GM12878 (cell line): Measurements from ENCODE around the gene FOSL1. TPM values are rescaled to one million over a fixed set of nuclear protein-coding genes. Genes with fewer than 3 reads are reported as not detected.

Source experiments
- ATAC-seq: fragments of 200-7000 bp; cut with Tn5 transposase; 3 replicates; pipeline ENCODE4 v1.9.1; 2020; ENCODE audit warnings: mild to moderate bottlenecking, moderate library complexity
- BruUV-seq: library from RNA; stranded (reverse); fragments of 400-500 nt; replicated peaks from 2 replicates; lab custom pipeline; 2021; lab: Mats Ljungman, UMichigan
- CTCF ChIA-PET: fragments of 300-600 bp; sonication (Branson Sonifier 250); formaldehyde crosslinking; extraction: SDS; loops from one replicate; lab custom pipeline; 2021; ENCODE audit warnings: inconsistent platforms; lab: Yijun Ruan, JAX
- POLR2A ChIA-PET: fragments of 350-600 bp; formaldehyde crosslinking; extraction: SDS; loops from one replicate; lab custom pipeline; 2021; ENCODE audit warnings: inconsistent platforms; lab: Charles Lee
- RAD21 ChIA-PET: fragments of 300-600 bp; sonication (Branson Sonifier 250); formaldehyde crosslinking; loops from one replicate; lab custom pipeline; 2023; ENCODE audit warnings: antibody characterized with exemption; ENCODE audit not compliant: unreplicated experiment; lab: Charles Lee
- SMC1A ChIA-PET: fragments of 300-600 bp; sonication (Branson Sonifier 250); formaldehyde crosslinking; loops from one replicate; lab custom pipeline; 2023; ENCODE audit not compliant: unreplicated experiment, uncharacterized antibody; lab: Charles Lee
- DNase-seq: peaks from one replicate; pipeline ENCODE4 v3.0.0-alpha.2; 2011; ENCODE audit warnings: low read depth, low spot score
- FAIRE-seq: peaks from 3 replicates; lab custom pipeline; 2011; peaks lifted over from hg19 to GRCh38; lab: Jason Lieb, UNC
- H2AFZ ChIP-seq: 2 replicates; pipeline ENCODE4 v1.6.0; 2011; ENCODE audit warnings: low read depth, low read length, control low read depth; ENCODE audit not compliant: control insufficient read depth
- H3K27ac ChIP-seq: 2 replicates; pipeline ENCODE4 v1.5.1; 2011; ENCODE audit warnings: control low read depth; ENCODE audit not compliant: control insufficient read depth, insufficient read depth
- H3K27me3 ChIP-seq, 2 experiments: replicated peaks in 1 of 2; 2 replicates each; pipeline versions ENCODE4 v1.6.0 to v1.6.1; 2011; ENCODE audit warnings: low read length in 1 of 2; ENCODE audit not compliant: control insufficient read depth in 2 of 2, insufficient read depth in 2 of 2
- H3K36me3 ChIP-seq, 2 experiments: 2 replicates each; pipeline ENCODE4 v1.5.1; 2011; ENCODE audit warnings: low read length in 1 of 2; ENCODE audit not compliant: control insufficient read depth in 2 of 2, insufficient read depth in 2 of 2
- H3K4me1 ChIP-seq: 2 replicates; pipeline ENCODE4 v1.6.1; 2011; ENCODE audit warnings: mild to moderate bottlenecking, low read length, moderate library complexity, mixed read lengths; ENCODE audit not compliant: control insufficient read depth, insufficient read depth
- H3K4me2 ChIP-seq: 2 replicates; pipeline ENCODE4 v1.6.0; 2011; ENCODE audit warnings: control low read depth; ENCODE audit not compliant: control insufficient read depth, insufficient read depth
- H3K4me3 ChIP-seq: fragments of 200-600 bp; sonication (generic); 2 replicates; pipeline ENCODE4 v1.5.1; 2016
- H3K79me2 ChIP-seq: 2 replicates; pipeline ENCODE4 v1.6.0; 2011; ENCODE audit warnings: low read length; ENCODE audit not compliant: control insufficient read depth, insufficient read depth
- H3K9ac ChIP-seq: 2 replicates; pipeline ENCODE4 v1.8.0; 2011; ENCODE audit warnings: low read length, control low read depth, mixed read lengths; ENCODE audit not compliant: control insufficient read depth, insufficient read depth
- H3K9me3 ChIP-seq: replicated peaks from 3 replicates; pipeline ENCODE4 v1.5.1; 2011; ENCODE audit warnings: mild to moderate bottlenecking, low read length; ENCODE audit not compliant: control insufficient read depth, insufficient read depth
- H4K20me1 ChIP-seq: 2 replicates; pipeline ENCODE4 v1.6.0; 2011; ENCODE audit not compliant: control insufficient read depth, insufficient read depth
- BACH1 ChIP-seq: fragments of 450-650 bp; IDR thresholded peaks from 2 replicates; pipeline ENCODE4 v1.6.1; 2017; ENCODE audit warnings: mild to moderate bottlenecking, borderline replicate concordance
- BRCA1 ChIP-seq: IDR thresholded peaks from 2 replicates; pipeline ENCODE4 v1.6.1; 2011; ENCODE audit warnings: low read depth, low read length, improper control_type of control experiment
- HDAC2 ChIP-seq: fragments of 200-600 bp; sonication (generic); IDR thresholded peaks from 2 replicates; pipeline ENCODE4 v1.6.1; 2017
- MYB ChIP-seq: fragments of 150-350 bp; IDR thresholded peaks from 2 replicates; pipeline ENCODE4 v1.6.1; 2014; ENCODE audit warnings: mild to moderate bottlenecking, low read depth, low read length, borderline replicate concordance
- NFIC ChIP-seq: IDR thresholded peaks from 2 replicates; pipeline ENCODE4 v1.6.1; 2012; ENCODE audit warnings: low read depth, mild to moderate bottlenecking, inconsistent platforms, low read length, moderate library complexity
- POLR2A ChIP-seq: IDR thresholded peaks from 2 replicates; pipeline ENCODE4 v1.6.1; 2011; ENCODE audit warnings: low read depth, mild to moderate bottlenecking, low read length
- POLR2AphosphoS5 ChIP-seq: IDR thresholded peaks from 2 replicates; pipeline ENCODE4 v1.6.1; 2011; ENCODE audit warnings: mild to moderate bottlenecking, low read length, inconsistent platforms
- REST ChIP-seq: IDR thresholded peaks from 2 replicates; pipeline ENCODE4 v1.6.1; 2012; ENCODE audit warnings: mild to moderate bottlenecking, low read depth, low read length
- SIX5 ChIP-seq: IDR thresholded peaks from 2 replicates; pipeline ENCODE4 v1.6.1; 2011; ENCODE audit warnings: mild to moderate bottlenecking, low read depth, low read length, moderate library complexity; ENCODE audit not compliant: severe bottlenecking
- TAF1 ChIP-seq: IDR thresholded peaks from 2 replicates; pipeline ENCODE4 v1.6.1; 2011; ENCODE audit warnings: mild to moderate bottlenecking, low read depth, low read length, borderline replicate concordance
- ZNF207 ChIP-seq: fragments of 450-650 bp; IDR thresholded peaks from 2 replicates; pipeline ENCODE4 v1.6.1; 2014; ENCODE audit warnings: antibody characterized with exemption, mild to moderate bottlenecking, borderline replicate concordance
- WGBS: methylation state at CpG from one replicate; pipeline ENCODE4 v1.1.6; 2016; ENCODE audit warnings: low lambda C conversion rate; ENCODE audit not compliant: insufficient replicate concordance, insufficient coverage; ENCODE audit errors: missing lambda C conversion rate; 5-methylcytosine and 5-hydroxymethylcytosine counted together
- in situ Hi-C: fragments of 300-500 bp; cut with MboI; formaldehyde crosslinking; loops from 9 replicates; pipeline ENCODE4 v1.14.3; 2018; ENCODE audit warnings: mixed read lengths
- intact Hi-C: fragments of 100-400 bp; cut with micrococcal nuclease; formaldehyde crosslinking; loops from one replicate; pipeline ENCODE4 v1.14.2; 2022; ENCODE audit not compliant: unreplicated experiment
- polyA plus RNA-seq, 11 experiments: library from polyadenylated mRNA; depleted of rRNA in 4 of 11; unstranded in 6 of 11; stranded (reverse) in 5 of 11; fragments of >200 nt; fragmentation: Nextera tagmentation in 4 of 11; fragmentation: Illumina TruSeq in 1 of 11; extraction: Ambion mirVana in 4 of 11; extraction: Trizol in 1 of 11; gene quantifications; 1 replicate in 1 of 11; 2 replicates in 10 of 11; pipeline versions ENCODE4 v1.2.1 to v1.2.3, GENCODE V29; 2011 to 2016; ENCODE audit warnings: inconsistent platforms in 2 of 11, missing spikeins in 2 of 11, low read depth in 1 of 11
- total RNA-seq, 4 experiments: library from RNA; depleted of rRNA in 3 of 4; stranded (reverse); fragments of >200 nt in 3 of 4; fragmentation: Illumina TruSeq in 1 of 4; extraction: Trizol in 1 of 4; gene quantifications; 2 replicates each; pipeline versions ENCODE4 v1.2.1 to v1.2.3, GENCODE V29; 2013 to 2021

FOSL1 gene
- total and polyA plus RNA-seq, 10 of the 15 experiments (the other 5 are each of a cell fraction or from before 2014, with no cell fraction given), result 0.82 to 5.4 (median 2.1) TPM

DNA sequence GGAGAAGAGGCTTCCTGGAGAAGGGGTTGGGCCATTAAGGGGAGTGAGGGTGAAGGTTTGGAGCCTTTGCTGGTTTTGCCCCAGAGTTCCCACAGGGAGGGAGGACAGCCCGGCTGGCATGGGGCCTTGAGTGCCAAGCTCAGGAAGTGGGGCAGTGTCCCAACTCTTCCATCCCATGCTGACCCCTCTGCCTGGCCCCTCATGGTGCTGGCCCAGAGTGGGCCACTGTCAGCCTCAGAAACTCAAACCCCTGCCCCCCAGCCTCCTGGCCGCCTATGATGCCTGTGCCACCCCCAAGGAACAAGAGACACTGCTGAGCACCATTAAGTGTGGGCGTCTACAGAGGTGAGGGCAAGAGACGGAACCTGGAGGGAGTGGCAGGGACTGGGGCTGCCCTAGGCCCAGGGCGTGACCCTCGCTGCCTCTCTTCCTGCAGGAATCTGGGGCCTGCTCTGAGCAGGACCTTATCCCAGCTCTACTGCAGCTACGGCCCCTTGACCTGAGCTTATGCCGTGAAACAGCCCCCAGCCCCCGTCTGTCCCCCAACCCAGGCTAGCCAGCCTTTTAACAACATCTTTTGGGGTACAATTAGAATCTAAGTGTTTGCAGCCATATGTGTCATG is 34.5 kb downstream of the FOSL1 start:
- DNase-seq, result no peak
- H3K4me1 ChIP-seq, result peaks cover 17% of the 10 kb centered on the region
- POLR2A ChIA-PET, result no interaction called here
- TF ChIP-seq BACH1 (no peak), NFIC (no peak), HDAC2 (no peak), SIX5 (no peak), BRCA1 (no peak), POLR2A (peak; percentile 14; the same call in 1 of the 2 replicates), REST (no peak), TAF1 (no peak), ZNF207 (no peak), POLR2AphosphoS5 (peak; percentile 27), MYB (no peak)
- TF ChIP-seq, all 136 proteins: peak for 2
- H3K9me3 ChIP-seq, result no peaks in the 10 kb centered on the region
- FAIRE-seq, result no peak
- WGBS, result 91% methylated on average over 9 of the region's 9 CpGs
- no peak overlapping the region for H3K27ac ChIP-seq
- peaks cover 20% of the 10 kb centered on the region for H3K79me2 ChIP-seq
- SMC1A ChIA-PET, result no interaction called here
- in situ Hi-C loops (loop anchor here (25.0 kb wide), 1 partner anchor 1628 kb away; the partner anchor contains the start of genes DNAJC4, FKBP2, NUDT22 and PPP1R14B), intact Hi-C loops (no loop called here)
- no TSS peak for BruUV-seq
- H3K27me3 ChIP-seq, result no peaks in the 10 kb centered on the region
- H3K9ac ChIP-seq, result no peak overlapping the region
- no peak overlapping the region for H2AFZ ChIP-seq
- peaks cover 23 to 38% of the 10 kb centered on the region in 2 experiments for H3K36me3 ChIP-seq
- no peak overlapping the region for H3K4me3 ChIP-seq
- H3K4me2 ChIP-seq, result no peak overlapping the region
- no peak for ATAC-seq
- no peaks in the 10 kb centered on the region; the same call in 1 of the 2 replicates for H4K20me1 ChIP-seq
- CTCF ChIA-PET, result interaction anchor here (1.6 kb wide), 1 partner anchor 24 kb away, joined by 3 read pairs; no protein-coding TSS in a partner anchor
- RAD21 ChIA-PET, result no interaction called here
